ENCODE results near the gene EPHB3. TPM values are rescaled to one million over a fixed set of nuclear protein-coding genes. Genes with fewer than 3 reads are reported as not detected.

The EPHB3 gene
- total RNA-seq, 4 donors from 2014 or later, result 0.10 to 0.24 (median 0.12) TPM

- H3K36me3 ChIP-seq, result no peaks in the 10 kb centered on the region
- intact Hi-C loops (cut with DNase I; ENCODE audit: low total_unique reads) (no loop called here), in situ Hi-C loops (cut with MboI; ENCODE audit: low sequenced_read_pairs in 4 of 4) (no loop called here)
- ATAC-seq (no peak), DNase-seq (no peak)
- H3K27me3 ChIP-seq, result peaks cover 2 to 23% (median 19%) of the 10 kb centered on the region in 3 donors
- TF ChIP-seq CTCF (IDR thresholded peaks at IDR 0.05 in 4 of 5, conservative IDR thresholded peaks at IDR 0.05 in 1 of 5) (no peak), POLR2A (IDR thresholded peaks at IDR 0.05) (no peak)
- no peak overlapping the region for H3K4me3 ChIP-seq
- no peaks in the 10 kb centered on the region for H3K9me3 ChIP-seq
- peaks cover 0 to 5% of the 10 kb centered on the region in 2 donors for H3K4me1 ChIP-seq
- H3K27ac ChIP-seq, result no peak overlapping the region
These were observed 46.6 kb downstream of the EPHB3 start for GRCh38 chr3:184608209-184608608.

GRCh38 chr3:184609476-184610244, 48.1 kb downstream of the EPHB3 start:
- no peak for TF ChIP-seq POLR2A (IDR thresholded peaks at IDR 0.05)
- TF ChIP-seq CTCF (IDR thresholded peaks at IDR 0.05 in 4 of 5, conservative IDR thresholded peaks at IDR 0.05 in 1 of 5), result no peak
- H3K4me1 ChIP-seq, result peaks cover 0 to 2% of the 10 kb centered on the region in 2 donors

GRCh38 chr3:184610245-184610871, 48.8 kb downstream of the EPHB3 start:
- intact Hi-C loops (cut with DNase I; ENCODE audit: low total_unique reads), result no loop called here
- in situ Hi-C loops (cut with MboI; ENCODE audit: low sequenced_read_pairs in 4 of 4), result no loop called here
- DNase-seq (no peak), ATAC-seq (no peak)
- no peak for TF ChIP-seq POLR2A (IDR thresholded peaks at IDR 0.05)
- TF ChIP-seq CTCF (IDR thresholded peaks at IDR 0.05 in 4 of 5, conservative IDR thresholded peaks at IDR 0.05 in 1 of 5), result no peak
- no peaks in the 10 kb centered on the region for H3K36me3 ChIP-seq
- no peaks in the 10 kb centered on the region for H3K9me3 ChIP-seq
- no peak overlapping the region for H3K27ac ChIP-seq
- H3K4me3 ChIP-seq, result no peak overlapping the region
- no peaks in the 10 kb centered on the region for H3K4me1 ChIP-seq
- peaks cover 0 to 4% (median 0%) of the 10 kb centered on the region in 3 donors for H3K27me3 ChIP-seq

More at GRCh38 chr3:184609476-184610244, 48.1 kb downstream of the EPHB3 start:
- intact Hi-C loops (cut with DNase I; ENCODE audit: low total_unique reads), result no loop called here
- in situ Hi-C loops (cut with MboI; ENCODE audit: low sequenced_read_pairs in 4 of 4), result no loop called here
- H3K27ac ChIP-seq, result no peak overlapping the region
- DNase-seq, result no peak
- H3K9me3 ChIP-seq, result no peaks in the 10 kb centered on the region
- H3K36me3 ChIP-seq, result no peaks in the 10 kb centered on the region
- H3K27me3 ChIP-seq, result peaks cover 0 to 9% (median 5%) of the 10 kb centered on the region in 3 donors
- H3K4me3 ChIP-seq, result no peak overlapping the region
- ATAC-seq, result no peak

GRCh38 chr3:184611607-184612281, 50.2 kb downstream of the EPHB3 start:
- H3K9me3 ChIP-seq, result no peaks in the 10 kb centered on the region
- in situ Hi-C loops (cut with MboI; ENCODE audit: low sequenced_read_pairs in 4 of 4) (no loop called here), intact Hi-C loops (cut with DNase I; ENCODE audit: low total_unique reads) (no loop called here)
- TF ChIP-seq POLR2A (IDR thresholded peaks at IDR 0.05) (no peak), CTCF (IDR thresholded peaks at IDR 0.05 in 4 of 5, conservative IDR thresholded peaks at IDR 0.05 in 1 of 5) (no peak)
- H3K4me3 ChIP-seq, result no peak overlapping the region
- ATAC-seq (no peak), DNase-seq (no peak)
- no peaks in the 10 kb centered on the region for H3K27me3 ChIP-seq
- no peak overlapping the region for H3K27ac ChIP-seq
- no peaks in the 10 kb centered on the region for H3K36me3 ChIP-seq
- no peaks in the 10 kb centered on the region for H3K4me1 ChIP-seq

Measured in gastrocnemius medialis (tissue), 4 donors.